Tibial nerve (tissue), 4 donors: ENCODE data around the gene VAMP4. TPM values are rescaled to one million over a fixed set of nuclear protein-coding genes. Genes with fewer than 3 reads are reported as not detected.
A peak's percentile ranks its signal among the peaks of the same experiment; 100 is the strongest.
"Not testable (repeated sequence)": the region's sequence is repeated elsewhere in the genome, so short reads cannot be mapped to it uniquely, and the experiment has no call there.

ENCODE experiments used
- DNase-seq, 2 donors: peaks; one replicate each; pipeline ENCODE4 v3.0.0-alpha.2; 2019; ENCODE audit warnings: low spot score in 2 of 2
- H3K27ac ChIP-seq, 4 donors: fragments of 200-600 bp; sonication (generic) in 3 of 4; one replicate each; pipeline ENCODE4 v1.5.1; 2017 to 2019; ENCODE audit warnings: mild to moderate bottlenecking in 1 of 4
- H3K27me3 ChIP-seq, 2 donors: fragments of 200-600 bp; sonication (generic) in 1 of 2; one replicate each; pipeline versions ENCODE4 v1.5.1 to v1.6.0; 2017 to 2019
- H3K36me3 ChIP-seq, 3 donors: fragments of 200-600 bp; sonication (generic); one replicate each; pipeline ENCODE4 v1.5.1; 2018 to 2019
- H3K4me1 ChIP-seq, 4 donors: fragments of 200-600 bp; sonication (generic) in 3 of 4; one replicate each; pipeline ENCODE4 v1.5.1; 2017 to 2019
- H3K4me3 ChIP-seq, 4 donors: fragments of 200-600 bp; sonication (generic) in 3 of 4; one replicate each; pipeline ENCODE4 v1.5.1; 2017 to 2019; ENCODE audit warnings: mild to moderate bottlenecking in 1 of 4, moderate library complexity in 1 of 4
- H3K9me3 ChIP-seq, 4 donors: fragments of 200-600 bp; sonication (generic) in 3 of 4; one replicate each; pipeline ENCODE4 v1.5.1; 2017 to 2019
- CTCF ChIP-seq, 5 experiments: fragments of 200-600 bp in 3 of 5; fragments of 450-650 bp in 2 of 5; sonication (generic) in 3 of 5; IDR thresholded peaks; one replicate each; pipeline ENCODE4 v1.5.1; 2016 to 2019; ENCODE audit warnings: antibody characterized with exemption in 5 of 5, mild to moderate bottlenecking in 3 of 5, moderate library complexity in 2 of 5
- EP300 ChIP-seq, 2 donors: sonication (generic); formaldehyde crosslinking; IDR thresholded peaks; one replicate each; pipeline ENCODE4 v1.6.1; 2017; ENCODE audit warnings: antibody characterized with exemption in 2 of 2, mild to moderate bottlenecking in 1 of 2
- POLR2A ChIP-seq, 2 donors: fragments of 450-650 bp; IDR thresholded peaks; one replicate each; pipeline ENCODE4 v1.6.1; 2017; ENCODE audit warnings: antibody characterized with exemption in 2 of 2, mild to moderate bottlenecking in 2 of 2, moderate library complexity in 2 of 2
- WGBS, 2 donors: methylation state at CpG; one replicate each; pipeline ENCODE4 v1.1.5; 2018; 5-methylcytosine and 5-hydroxymethylcytosine counted together
- total RNA-seq, 4 donors: library from RNA; depleted of rRNA; stranded (reverse); fragments of >200 nt; gene quantifications; one replicate each; pipeline ENCODE4 v1.1.0, GENCODE V29; 2016

The VAMP4 gene
- total RNA-seq, 4 donors from 2014 or later = 13.8 to 25.6 (median 16.7) TPM

- H3K9me3 ChIP-seq = no peaks in the 10 kb centered on the region
- H3K27ac ChIP-seq = peak overlapping the region; percentile 42 to 84 (median 68)
- peaks cover 0 to 21% (median 3%) of the 10 kb centered on the region in 4 donors for H3K4me1 ChIP-seq
- peak in 1 of 2 donors; percentile 61 for DNase-seq
- TF ChIP-seq POLR2A (IDR thresholded peaks at IDR 0.05) = no peak
- TF ChIP-seq EP300 (IDR thresholded peaks at IDR 0.05) = peak in 1 of 2 donors; percentile 64
- 42 to 53% methylated on average over 7 of the region's 7 CpGs for WGBS, 2 donors
- H3K4me3 ChIP-seq = no peak overlapping the region
- no peaks in the 10 kb centered on the region for H3K27me3 ChIP-seq
- H3K36me3 ChIP-seq = no peaks in the 10 kb centered on the region
Measured at GRCh38 chr1:171663036-171663853, 78.6 kb downstream of the VAMP4 start.

- DNase-seq = no peak
- Histone ChIP-seq H3K4me3 (no peak overlapping the region), H3K4me1 (peaks cover 0 to 21% (median 3%) of the 10 kb centered on the region in 4 donors), H3K9me3 (no peaks in the 10 kb centered on the region), H3K27ac (peak overlapping the region in 1 of 4 donors; percentile 84), H3K27me3 (no peaks in the 10 kb centered on the region), H3K36me3 (no peaks in the 10 kb centered on the region)
- TF ChIP-seq CTCF (IDR thresholded peaks at IDR 0.05) (no peak), POLR2A (IDR thresholded peaks at IDR 0.05) (no peak), EP300 (IDR thresholded peaks at IDR 0.05) (no peak)
- WGBS, 2 donors = 90 to 94% methylated on average over 5 of the region's 5 CpGs
Measured at GRCh38 chr1:171661076-171661650, 80.7 kb downstream of the VAMP4 start.

GRCh38 chr1:171656206-171656605 lies 85.7 kb downstream of the VAMP4 start:
- H3K36me3 ChIP-seq, H3K27me3 ChIP-seq, H3K9me3 ChIP-seq, DNase-seq, H3K4me3 ChIP-seq: not testable (repeated sequence)
- H3K4me1 ChIP-seq = peaks cover 0 to 29% (median 20%) of the 10 kb centered on the region in 4 donors
- 92 to 97% methylated on average over 9 of the region's 9 CpGs for WGBS, 2 donors
- peak overlapping the region in 3 of 4 donors; percentile 56 to 87 (median 86) for H3K27ac ChIP-seq

- H3K9me3 ChIP-seq = no peaks in the 10 kb centered on the region
- H3K36me3 ChIP-seq = no peaks in the 10 kb centered on the region
- no peaks in the 10 kb centered on the region for H3K27me3 ChIP-seq
- 66 to 73% methylated on average over 6 of the region's 6 CpGs for WGBS, 2 donors
- H3K27ac ChIP-seq = peak overlapping the region; percentile 56 to 87 (median 76)
- H3K4me1 ChIP-seq = peaks cover 0 to 29% (median 20%) of the 10 kb centered on the region in 4 donors
- DNase-seq = no peak
- TF ChIP-seq EP300 (IDR thresholded peaks at IDR 0.05) (no peak), CTCF (IDR thresholded peaks at IDR 0.05) (no peak), POLR2A (IDR thresholded peaks at IDR 0.05) (no peak)
- peak overlapping the region in 1 of 4 donors; percentile 7 for H3K4me3 ChIP-seq
Measured at GRCh38 chr1:171655746-171656116, 86.1 kb downstream of the VAMP4 start.

GRCh38 chr1:171654942-171655745 lies 86.7 kb downstream of the VAMP4 start:
- peak overlapping the region; percentile 56 to 87 (median 76) for H3K27ac ChIP-seq
- H3K4me3 ChIP-seq = peak overlapping the region in 1 of 4 donors; percentile 7
- no peaks in the 10 kb centered on the region for H3K36me3 ChIP-seq
- peak; percentile 51 to 63 for DNase-seq
- WGBS, 2 donors = 21 to 26% methylated on average over 24 of the region's 24 CpGs
- TF ChIP-seq EP300 (IDR thresholded peaks at IDR 0.05) (peak in 1 of 2 donors; percentile 11), CTCF (IDR thresholded peaks at IDR 0.05) (peak; percentile 25 to 47 (median 32)), POLR2A (IDR thresholded peaks at IDR 0.05) (no peak)
- no peaks in the 10 kb centered on the region for H3K27me3 ChIP-seq
- H3K9me3 ChIP-seq = no peaks in the 10 kb centered on the region
- peaks cover 0 to 29% (median 20%) of the 10 kb centered on the region in 4 donors for H3K4me1 ChIP-seq
